ENCODE data around the gene ACTR6.

GRCh38 chr12:100207311-100207710 lies 6.7 kb downstream of the ACTR6 start:
- no peak for TF ChIP-seq CTCF (IDR thresholded peaks at IDR 0.05)
- no peak for TF ChIP-seq POLR2AphosphoS5 (IDR thresholded peaks at IDR 0.05)
- no peak for TF ChIP-seq EP300 (IDR thresholded peaks at IDR 0.05; ENCODE audit: low read depth)
